HS-5 (cell line): Measurements from ENCODE around the gene CNTNAP2.

Experiments used
- DNase-seq: peaks from one replicate; pipeline ENCODE4 v3.0.0-alpha.2; 2012; ENCODE audit warnings: low read depth

Gene CNTNAP2

GRCh38 chr7:148153616-148154284 lies 2037.1 kb downstream of the CNTNAP2 start:
- DNase-seq: no peak

DNA sequence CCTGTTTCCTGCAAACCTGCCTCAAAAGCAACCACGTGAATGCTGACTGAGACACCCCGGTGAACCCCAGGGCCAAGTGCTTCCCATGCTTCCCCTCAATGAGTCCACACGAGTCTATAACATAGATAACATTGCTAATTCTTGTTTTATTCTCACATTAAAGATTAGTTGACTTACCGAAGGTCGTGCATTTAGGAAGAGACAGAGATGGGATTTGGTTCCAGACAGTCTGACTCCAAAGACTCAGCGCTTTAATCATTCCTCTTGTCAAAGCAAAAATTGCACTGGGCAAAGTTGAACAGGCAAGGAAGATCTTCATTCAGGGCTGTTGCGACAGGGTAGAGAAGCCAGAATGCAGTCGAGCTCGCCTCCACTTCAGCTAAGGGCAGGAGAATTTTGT lies 2038.4 kb downstream of the CNTNAP2 start:
- DNase-seq: no peak

GRCh38 chr7:148155826-148156225 lies 2039.2 kb downstream of the CNTNAP2 start:
- DNase-seq: no peak

DNA sequence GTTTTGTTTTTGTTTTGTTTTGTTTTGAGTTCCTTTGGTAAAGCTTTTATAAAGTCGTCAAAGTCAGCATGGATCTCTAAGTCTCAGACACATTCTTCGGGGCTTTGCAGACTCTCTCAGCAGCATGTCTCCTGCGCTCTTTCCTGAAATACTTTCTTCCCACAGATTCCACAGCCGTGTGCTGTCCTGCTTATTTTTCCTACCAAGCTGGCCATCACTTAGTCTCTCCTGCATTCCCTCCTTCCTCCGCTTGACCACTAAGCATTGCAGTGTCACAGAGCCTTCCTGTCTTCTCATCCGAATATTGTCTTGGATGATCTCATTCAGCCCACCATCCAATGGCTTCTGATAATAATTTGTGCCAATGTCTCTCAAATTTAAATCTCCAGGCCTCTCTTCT lies 2039.6 kb downstream of the CNTNAP2 start:
- DNase-seq: no peak

- DNase-seq: no peak
Observed at GRCh38 chr7:148159331-148159730, 2042.7 kb downstream of the CNTNAP2 start.

- DNase-seq: no peak
Observed at GRCh38 chr7:148161776-148162175, 2045.2 kb downstream of the CNTNAP2 start.

DNA sequence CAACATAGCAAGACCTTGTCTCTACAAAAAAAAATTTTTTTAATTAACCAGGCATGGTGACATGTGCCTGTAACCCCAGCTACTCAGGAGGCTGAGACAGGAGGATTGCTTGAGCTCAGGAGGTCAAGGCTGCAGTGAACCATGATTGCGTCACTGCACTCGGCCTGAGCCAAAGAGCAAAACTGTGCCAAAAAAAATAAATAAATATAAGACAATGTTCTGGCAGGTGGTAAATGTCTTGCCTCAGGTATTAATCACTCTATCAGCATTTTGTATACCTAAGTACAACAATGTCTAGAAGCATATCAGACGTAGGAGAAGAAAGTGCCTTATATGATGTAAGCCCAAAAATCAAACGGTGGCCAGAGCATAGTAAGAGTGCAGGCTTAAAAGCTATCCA lies 2046.2 kb downstream of the CNTNAP2 start:
- no peak for DNase-seq

GRCh38 chr7:148163246-148163645 lies 2046.6 kb downstream of the CNTNAP2 start:
- DNase-seq: no peak

- DNase-seq: no peak
Observed at GRCh38 chr7:148172920-148173319, 2056.3 kb downstream of the CNTNAP2 start.

- DNase-seq: no peak
Observed at GRCh38 chr7:148173369-148173768, 2056.8 kb downstream of the CNTNAP2 start.

GRCh38 chr7:148174376-148174775 lies 2057.8 kb downstream of the CNTNAP2 start:
- no peak for DNase-seq

GRCh38 chr7:148175512-148175911 lies 2058.9 kb downstream of the CNTNAP2 start:
- DNase-seq: no peak

GRCh38 chr7:148177972-148178371 lies 2061.4 kb downstream of the CNTNAP2 start:
- DNase-seq: no peak

GRCh38 chr7:148180075-148180474 lies 2063.5 kb downstream of the CNTNAP2 start:
- no peak for DNase-seq

DNA sequence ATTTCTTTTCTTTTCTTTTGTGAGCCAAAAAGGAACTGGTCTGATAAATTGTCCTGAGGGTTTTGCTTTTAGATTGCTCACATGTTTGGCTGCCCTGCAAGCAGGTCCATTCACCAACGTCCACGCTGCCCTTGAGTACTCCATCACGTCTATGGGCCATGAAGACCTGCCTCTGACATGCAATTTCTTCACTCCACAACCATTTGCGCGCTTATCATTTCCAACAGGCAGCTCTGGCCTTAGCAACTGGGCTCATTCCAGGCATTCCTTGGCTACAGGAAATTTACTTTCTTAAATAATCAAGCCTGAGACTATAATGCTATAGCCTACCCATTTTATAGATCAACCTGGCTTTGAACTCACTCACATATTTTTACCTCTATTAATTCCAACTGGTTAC lies 2065.7 kb downstream of the CNTNAP2 start:
- DNase-seq: no peak

GRCh38 chr7:148185041-148185440 lies 2068.4 kb downstream of the CNTNAP2 start:
- no peak for DNase-seq

GRCh38 chr7:148187471-148187870 lies 2070.9 kb downstream of the CNTNAP2 start:
- no peak for DNase-seq

DNA sequence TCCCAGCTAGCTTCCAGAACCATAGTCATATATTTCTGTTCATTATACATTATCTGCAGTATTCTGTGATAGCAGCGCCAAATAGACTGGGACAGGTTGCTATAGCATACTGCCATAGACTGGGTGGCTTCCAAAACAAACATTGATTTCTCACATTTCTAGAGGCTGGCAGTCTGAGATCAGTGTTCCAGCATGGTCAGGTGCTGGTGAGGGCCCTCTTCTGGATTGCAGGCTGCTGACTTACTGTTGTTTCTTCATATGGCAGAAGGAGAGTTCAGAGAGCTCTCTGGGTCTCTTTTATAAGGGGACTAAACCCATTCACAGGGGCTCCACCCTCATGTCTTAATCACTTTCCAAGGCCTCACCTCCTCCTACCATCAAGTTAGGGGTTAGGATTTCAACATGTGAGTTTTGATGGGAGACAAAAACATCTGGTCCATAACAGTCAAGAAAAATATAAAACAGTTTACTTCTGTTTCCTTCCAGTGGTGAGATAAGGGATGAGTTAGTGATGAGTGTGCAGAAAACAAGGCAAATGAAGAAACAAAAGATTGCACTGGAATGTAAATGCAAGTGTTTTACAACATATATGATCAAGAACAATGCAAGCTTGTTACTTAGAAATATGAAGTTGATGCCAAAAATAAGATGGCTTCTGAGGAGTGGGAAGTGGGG lies 2074.9 kb downstream of the CNTNAP2 start:
- DNase-seq: no peak

- no peak for DNase-seq
Observed at GRCh38 chr7:148192491-148192890, 2075.9 kb downstream of the CNTNAP2 start.

- no peak for DNase-seq
Observed at GRCh38 chr7:148201992-148202391, 2085.4 kb downstream of the CNTNAP2 start.

- DNase-seq: no peak
Observed at GRCh38 chr7:148204639-148205304, 2088.2 kb downstream of the CNTNAP2 start.

- no peak for DNase-seq
Observed at GRCh38 chr7:148209643-148210190, 2093.1 kb downstream of the CNTNAP2 start.

- no peak for DNase-seq
Observed at GRCh38 chr7:148210804-148211325, 2094.3 kb downstream of the CNTNAP2 start.
